Transverse colon (tissue), 4 donors: Measurements from ENCODE around the gene ZNF155. TPM values are rescaled to one million over a fixed set of nuclear protein-coding genes. Genes with fewer than 3 reads are reported as not detected.
"Not testable (repeated sequence)": the region's sequence is repeated elsewhere in the genome, so short reads cannot be mapped to it uniquely, and the experiment has no call there.

Experiments
- DNase-seq: peaks from one replicate; pipeline ENCODE4 v3.0.0-alpha.2; 2019
- H3K27ac ChIP-seq, 4 donors: fragments of 200-600 bp; sonication (generic); 2 replicates each; pipeline ENCODE4 v1.5.1; 2016 to 2018; ENCODE audit warnings: inconsistent platforms in 4 of 4
- H3K27me3 ChIP-seq: fragments of 200-600 bp; sonication (generic); 2 replicates; pipeline ENCODE4 v1.5.1; 2017; ENCODE audit warnings: inconsistent platforms
- H3K36me3 ChIP-seq, 4 donors: fragments of 200-600 bp; sonication (generic); 2 replicates each; pipeline ENCODE4 v1.5.1; 2017 to 2019; ENCODE audit warnings: inconsistent platforms in 4 of 4
- H3K4me1 ChIP-seq, 4 donors: fragments of 200-600 bp; sonication (generic); 2 replicates each; pipeline ENCODE4 v1.5.1; 2017 to 2020; ENCODE audit warnings: inconsistent platforms in 4 of 4
- H3K4me3 ChIP-seq, 4 donors: fragments of 200-600 bp; sonication (generic); 1 replicate in 1 of 4; 2 replicates in 3 of 4; pipeline versions ENCODE4 v1.5.1 to v1.6.1; 2017 to 2019; ENCODE audit warnings: inconsistent platforms in 4 of 4
- H3K9me3 ChIP-seq, 2 donors: fragments of 200-600 bp; sonication (generic); 2 replicates each; pipeline ENCODE4 v1.5.1; 2017 to 2019; ENCODE audit warnings: inconsistent platforms in 2 of 2
- EP300 ChIP-seq: sonication (generic); formaldehyde crosslinking; IDR thresholded peaks from one replicate; pipeline ENCODE4 v1.6.1; 2017; ENCODE audit warnings: antibody characterized with exemption, low read depth
- POLR2A ChIP-seq: fragments of 450-650 bp; IDR thresholded peaks from one replicate; pipeline ENCODE4 v1.6.1; 2016; ENCODE audit warnings: antibody characterized with exemption, mild to moderate bottlenecking, moderate library complexity
- POLR2AphosphoS5 ChIP-seq, 3 donors: sonication (generic); formaldehyde crosslinking; IDR thresholded peaks; one replicate each; pipeline ENCODE4 v1.6.1; 2016; ENCODE audit warnings: antibody characterized with exemption in 3 of 3
- WGBS, 2 donors: methylation state at CpG; one replicate each; pipeline ENCODE4 v1.1.5; 2018; ENCODE audit warnings: low coverage in 1 of 2; 5-methylcytosine and 5-hydroxymethylcytosine counted together
- in situ Hi-C, 4 donors: fragments of 200-750 bp; cut with MboI; loops; one replicate each; pipeline versions ENCODE4 v1.15.0 to v1.15.1; 2017; ENCODE audit warnings: low sequenced_read_pairs in 3 of 4, low pct_ligation_motif_present in 1 of 4, low pct_unique_long_range_greater_than_20kb in 1 of 4
- intact Hi-C: fragments of 100-400 bp; cut with DNase I; formaldehyde crosslinking; loops from one replicate; pipeline ENCODE4 v1.15.1; 2023; ENCODE audit warnings: low total_unique reads
- total RNA-seq, 4 donors: library from RNA; depleted of rRNA; stranded (reverse); fragments of >200 nt; gene quantifications; one replicate each; pipeline ENCODE4 v1.1.0, GENCODE V29; 2016
- TF ChIP-seq, protein P1 (sequence below), 5 experiments: fragments of 200-600 bp in 3 of 5; fragments of 450-650 bp in 2 of 5; sonication (generic) in 3 of 5; IDR thresholded peaks; 1 replicate in 2 of 5; 2 replicates in 3 of 5; pipeline ENCODE4 v1.5.1; 2016 to 2017; ENCODE audit warnings: antibody characterized with exemption in 5 of 5, inconsistent platforms in 3 of 5, mild to moderate bottlenecking in 2 of 5, moderate library complexity in 1 of 5

The ZNF155 gene
- total RNA-seq, 4 donors from 2014 or later, result 1.2 to 7.5 (median 3.8) TPM

DNA sequence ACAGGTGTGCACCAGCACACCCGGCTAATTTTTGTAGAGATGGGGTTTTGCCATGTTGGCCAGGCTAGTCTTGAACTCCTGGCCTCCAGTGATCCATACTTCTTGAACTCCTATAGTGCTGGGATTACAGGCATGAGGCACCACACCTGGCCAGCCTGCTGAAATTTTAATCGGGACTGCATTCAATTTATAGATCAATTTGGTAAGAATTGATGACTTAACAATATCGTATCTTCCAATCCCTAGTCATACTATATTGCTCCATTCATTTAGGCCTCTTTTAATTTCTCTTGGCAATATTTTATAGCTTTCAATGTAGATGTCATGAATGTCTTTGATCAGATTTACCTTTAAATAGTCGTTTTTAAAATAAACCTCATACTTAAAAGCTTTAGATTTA is 43.3 kb upstream of the ZNF155 start:
- in situ Hi-C loops, result no loop called here
- peaks cover 0 to 3% (median 1%) of the 10 kb centered on the region in 4 donors for H3K4me1 ChIP-seq
- 54 to 79% methylated on average over 1 to 4 of the region's 4 CpGs for WGBS, 2 donors

DNA sequence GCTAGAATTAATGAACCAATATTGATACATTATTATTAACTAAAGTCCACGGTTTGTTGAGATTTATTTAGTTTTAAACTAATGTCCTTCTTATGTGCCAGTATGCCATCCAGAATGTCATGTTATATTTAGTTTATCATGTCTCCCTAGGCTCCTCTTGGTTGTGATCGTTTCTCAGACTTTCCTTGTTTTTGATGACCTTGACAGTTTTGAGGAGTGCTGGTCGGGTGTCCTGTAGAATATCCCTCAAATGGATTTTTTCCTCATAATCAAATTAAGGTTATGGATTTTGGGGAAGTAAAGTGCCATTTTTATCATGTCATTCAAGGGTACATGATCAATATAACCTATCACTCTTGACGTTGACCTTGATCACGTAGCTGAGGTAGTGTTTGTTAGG is 42.8 kb upstream of the ZNF155 start:
- Histone ChIP-seq H3K4me3 (no peak overlapping the region), H3K4me1 (no peaks in the 10 kb centered on the region), H3K27ac (no peak overlapping the region), H3K9me3 (peaks cover 0 to 10% of the 10 kb centered on the region in 2 donors), H3K36me3 (no peaks in the 10 kb centered on the region), H3K27me3 (peaks cover 4% of the 10 kb centered on the region)
- intact Hi-C loops, result no loop called here
- 72 to 76% methylated on average over 5 of the region's 5 CpGs for WGBS, 2 donors
- no peak for DNase-seq
- in situ Hi-C loops, result no loop called here
- TF ChIP-seq POLR2AphosphoS5 (IDR thresholded peaks at IDR 0.05), result no peak
- no peak for TF ChIP-seq POLR2A
- no peak for TF ChIP-seq EP300
- TF ChIP-seq, protein P1, sequence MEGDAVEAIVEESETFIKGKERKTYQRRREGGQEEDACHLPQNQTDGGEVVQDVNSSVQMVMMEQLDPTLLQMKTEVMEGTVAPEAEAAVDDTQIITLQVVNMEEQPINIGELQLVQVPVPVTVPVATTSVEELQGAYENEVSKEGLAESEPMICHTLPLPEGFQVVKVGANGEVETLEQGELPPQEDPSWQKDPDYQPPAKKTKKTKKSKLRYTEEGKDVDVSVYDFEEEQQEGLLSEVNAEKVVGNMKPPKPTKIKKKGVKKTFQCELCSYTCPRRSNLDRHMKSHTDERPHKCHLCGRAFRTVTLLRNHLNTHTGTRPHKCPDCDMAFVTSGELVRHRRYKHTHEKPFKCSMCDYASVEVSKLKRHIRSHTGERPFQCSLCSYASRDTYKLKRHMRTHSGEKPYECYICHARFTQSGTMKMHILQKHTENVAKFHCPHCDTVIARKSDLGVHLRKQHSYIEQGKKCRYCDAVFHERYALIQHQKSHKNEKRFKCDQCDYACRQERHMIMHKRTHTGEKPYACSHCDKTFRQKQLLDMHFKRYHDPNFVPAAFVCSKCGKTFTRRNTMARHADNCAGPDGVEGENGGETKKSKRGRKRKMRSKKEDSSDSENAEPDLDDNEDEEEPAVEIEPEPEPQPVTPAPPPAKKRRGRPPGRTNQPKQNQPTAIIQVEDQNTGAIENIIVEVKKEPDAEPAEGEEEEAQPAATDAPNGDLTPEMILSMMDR (IDR thresholded peaks at IDR 0.05), result no peak

More for the DNA sequence above, 43.3 kb upstream of the ZNF155 start:
- H3K27me3 ChIP-seq, result peaks cover 4% of the 10 kb centered on the region
- no peak overlapping the region for H3K27ac ChIP-seq
- DNase-seq, result no peak
- H3K9me3 ChIP-seq, result peaks cover 0 to 10% of the 10 kb centered on the region in 2 donors
- intact Hi-C loops, result no loop called here
- no peak for TF ChIP-seq POLR2A
- TF ChIP-seq EP300, result no peak
- TF ChIP-seq, protein P1 (IDR thresholded peaks at IDR 0.05), result no peak
- TF ChIP-seq POLR2AphosphoS5 (IDR thresholded peaks at IDR 0.05), result no peak
- no peak overlapping the region for H3K4me3 ChIP-seq
- H3K36me3 ChIP-seq, result no peaks in the 10 kb centered on the region

DNA sequence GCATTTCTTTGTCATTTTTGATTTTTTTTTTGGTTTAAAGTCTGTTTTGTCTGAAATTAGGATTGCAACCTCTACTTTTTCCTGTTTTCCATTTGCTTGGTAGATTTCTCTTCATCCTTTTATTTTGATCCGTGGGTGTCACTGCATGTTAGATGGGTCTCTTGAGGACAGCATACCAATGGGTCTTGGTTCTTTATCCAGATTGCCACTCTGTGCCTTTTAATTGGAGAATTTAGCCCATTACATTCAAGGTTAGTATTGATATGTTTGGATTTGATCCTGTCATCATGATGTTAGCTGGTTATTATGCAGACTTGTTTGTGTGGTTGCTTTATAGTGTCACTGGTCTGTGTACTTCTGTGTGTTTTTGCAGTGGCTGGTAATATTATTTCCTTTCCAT is 36.6 kb upstream of the ZNF155 start:
- Histone ChIP-seq H3K9me3 (peaks cover 13 to 24% of the 10 kb centered on the region in 2 donors), H3K27me3 (peaks cover 13% of the 10 kb centered on the region)
- H3K4me1 ChIP-seq, H3K36me3 ChIP-seq, in situ Hi-C loops, DNase-seq, intact Hi-C loops, H3K4me3 ChIP-seq, H3K27ac ChIP-seq: not testable (repeated sequence)
- 0% methylated on average over 1 of the region's 1 CpG for WGBS, 2 donors

- intact Hi-C loops, result loop anchor here (2.0 kb wide), 1 partner anchor 15 kb away; the partner anchor contains the start of gene ZNF45
- in situ Hi-C loops, result not testable (repeated sequence)
- H3K9me3 ChIP-seq, result peaks cover 13 to 25% of the 10 kb centered on the region in 2 donors
Observed at GRCh38 chr19:43949803-43950202, 34.2 kb upstream of the ZNF155 start.

GRCh38 chr19:43950834-43951645 is 32.9 kb upstream of the ZNF155 start, which contains the start of gene ZNF221:
Gene ZNF221 (plus strand): TSS chr19:43951228. CDS start chr19:43962727, 11,499 bp downstream.
- peak within 1 kb of the TSS; percentile 61 to 79 (median 68) for H3K27ac ChIP-seq

More at GRCh38 chr19:43949803-43950202, 34.2 kb upstream of the ZNF155 start:
- 79 to 88% methylated on average over 2 of the region's 2 CpGs for WGBS, 2 donors
- H3K4me3 ChIP-seq, H3K27ac ChIP-seq, DNase-seq, H3K27me3 ChIP-seq, H3K36me3 ChIP-seq, H3K4me1 ChIP-seq: not testable (repeated sequence)

More at GRCh38 chr19:43950834-43951645, 32.9 kb upstream of the ZNF155 start, which contains the start of gene ZNF221:
- H3K27me3 ChIP-seq, result peaks cover 9% of the 10 kb centered on the region
- no peaks in the 10 kb centered on the region for H3K36me3 ChIP-seq
- DNase-seq, result peak; percentile 90
- no peak for TF ChIP-seq POLR2A
- no peak for TF ChIP-seq EP300
- peak; percentile 75 to 80 (median 76) for TF ChIP-seq POLR2AphosphoS5 (IDR thresholded peaks at IDR 0.05)
- TF ChIP-seq, protein P1 (IDR thresholded peaks at IDR 0.05), result peak; percentile 29 to 54 (median 47)
- 2% methylated on average over 40 of the region's 40 CpGs; no CpG with 5 or more reads in 1 of the 2 donors for WGBS, 2 donors
- H3K9me3 ChIP-seq, result peaks cover 16 to 25% of the 10 kb centered on the region in 2 donors
- in situ Hi-C loops, result no loop called here
- intact Hi-C loops, result loop anchor here (2.0 kb wide), 1 partner anchor 16 kb away; the partner anchor contains the start of gene ZNF45
- H3K4me3 ChIP-seq, result peak within 1 kb of the TSS; percentile 57 to 86 (median 71)
- peaks cover 0 to 4% (median 2%) of the 10 kb centered on the region in 4 donors for H3K4me1 ChIP-seq
